ENCODE data around the gene PGA4.
A peak's percentile ranks its signal among the peaks of the same experiment; 100 is the strongest.
"Not testable (repeated sequence)": the region's sequence is repeated elsewhere in the genome, so short reads cannot be mapped to it uniquely, and the experiment has no call there.

PGA4 gene

DNA sequence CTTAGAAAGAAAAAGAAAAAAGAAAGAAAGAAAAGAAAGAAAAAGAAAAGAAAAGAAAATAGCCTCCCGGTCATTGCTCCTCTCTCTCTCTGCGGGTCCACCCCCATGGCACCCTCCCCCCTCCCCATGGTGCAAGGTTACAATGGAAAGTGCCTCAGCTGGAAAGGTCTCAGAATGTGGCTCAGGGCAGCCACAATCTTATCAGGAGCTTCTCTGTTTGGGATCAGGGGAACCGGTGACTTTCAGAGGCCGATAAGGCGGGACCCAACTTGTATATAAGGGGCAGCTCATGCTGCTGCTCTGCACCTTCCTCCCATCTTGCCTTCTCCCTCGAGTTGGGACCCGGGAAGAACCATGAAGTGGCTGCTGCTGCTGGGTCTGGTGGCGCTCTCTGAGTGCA, at the start of gene PGA4:
TSS of gene PGA4 (plus strand) at position 301 of the 400 bp plus-strand sequence. CDS start at position 355, 54 bp downstream.
- H3K27ac Mint-ChIP-seq, H3K36me3 Mint-ChIP-seq, H3K4me3 Mint-ChIP-seq, H3K4me1 Mint-ChIP-seq, H3K27me3 Mint-ChIP-seq, ATAC-seq, H3K9me3 Mint-ChIP-seq: not testable (repeated sequence)

DNA sequence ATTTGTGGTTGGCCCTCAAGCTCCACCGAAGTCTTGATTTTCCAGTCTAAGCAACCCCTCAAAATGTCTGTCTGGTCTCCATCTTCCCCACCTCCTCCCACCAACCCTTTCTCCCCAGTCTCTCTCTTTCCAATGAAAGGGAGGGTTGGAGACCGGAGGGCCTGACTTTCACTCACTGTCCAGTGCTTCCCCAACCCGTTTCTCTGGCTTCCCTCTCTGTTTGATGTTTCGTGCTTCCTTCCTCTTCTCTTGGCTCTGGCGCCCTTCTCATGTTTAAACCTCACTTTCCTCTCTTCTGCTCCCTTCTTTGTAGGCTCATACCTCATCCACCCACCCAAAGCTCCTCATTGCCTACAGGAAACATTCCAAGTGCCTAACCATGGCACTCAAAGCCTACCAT, 49.8 kb upstream of the PGA4 start:
- Mint-ChIP-seq H3K9me3 (peaks cover 3% of the 10 kb centered on the region), H3K27ac (peak overlapping the region; percentile 31), H3K36me3 (no peaks in the 10 kb centered on the region), H3K27me3 (no peaks in the 10 kb centered on the region), H3K4me1 (peaks cover 23% of the 10 kb centered on the region), H3K4me3 (no peak overlapping the region)
- no peak for ATAC-seq

DNA sequence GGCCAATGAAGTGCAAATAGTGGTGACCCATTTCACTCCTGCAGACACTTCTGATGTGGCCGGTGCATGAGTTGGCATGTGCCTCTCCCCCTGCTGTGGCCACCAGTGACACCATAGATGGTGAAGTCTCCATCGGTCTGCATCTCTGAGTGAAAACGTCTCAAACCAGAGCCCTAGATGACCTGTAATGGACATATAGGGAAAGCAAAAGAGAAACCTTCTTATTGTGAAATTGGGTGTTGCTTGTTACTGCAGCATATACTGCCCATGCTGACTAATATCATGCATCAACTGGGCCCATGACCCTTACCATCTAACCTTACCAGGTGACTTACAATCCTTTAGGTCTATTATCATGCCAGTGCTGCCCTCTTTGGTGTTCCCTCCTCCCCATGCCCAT, 49.3 kb upstream of the PGA4 start:
- ATAC-seq = no peak
- no peaks in the 10 kb centered on the region for H3K27me3 Mint-ChIP-seq
- H3K27ac Mint-ChIP-seq = peak overlapping the region; percentile 31
- no peaks in the 10 kb centered on the region for H3K36me3 Mint-ChIP-seq
- H3K9me3 Mint-ChIP-seq = peaks cover 3% of the 10 kb centered on the region
- no peak overlapping the region for H3K4me3 Mint-ChIP-seq
- peaks cover 18% of the 10 kb centered on the region for H3K4me1 Mint-ChIP-seq

DNA sequence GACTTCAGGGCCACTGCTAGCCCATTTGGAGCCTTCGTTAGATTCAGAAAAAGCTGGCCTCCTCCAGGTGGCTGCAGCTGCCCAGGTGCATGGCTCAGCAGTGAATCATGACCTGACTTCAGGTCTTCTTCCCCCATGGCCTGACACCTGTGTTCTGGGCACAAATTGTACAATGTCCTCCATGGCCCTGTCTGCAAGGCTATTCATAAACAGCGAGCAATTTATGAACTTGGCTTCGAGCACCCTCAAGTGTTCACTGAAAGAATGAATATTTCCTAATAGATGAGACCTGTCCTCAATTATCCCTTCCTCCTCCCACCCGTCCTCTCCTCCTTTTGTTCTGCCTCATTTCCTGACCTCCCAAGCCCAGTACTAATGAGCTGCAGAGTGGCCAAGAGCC, 48.7 kb upstream of the PGA4 start:
- H3K27ac Mint-ChIP-seq = no peak overlapping the region
- no peaks in the 10 kb centered on the region for H3K27me3 Mint-ChIP-seq
- no peak overlapping the region for H3K4me3 Mint-ChIP-seq
- no peaks in the 10 kb centered on the region for H3K36me3 Mint-ChIP-seq
- H3K9me3 Mint-ChIP-seq = peaks cover 3% of the 10 kb centered on the region
- ATAC-seq = no peak
- peaks cover 14% of the 10 kb centered on the region for H3K4me1 Mint-ChIP-seq

DNA sequence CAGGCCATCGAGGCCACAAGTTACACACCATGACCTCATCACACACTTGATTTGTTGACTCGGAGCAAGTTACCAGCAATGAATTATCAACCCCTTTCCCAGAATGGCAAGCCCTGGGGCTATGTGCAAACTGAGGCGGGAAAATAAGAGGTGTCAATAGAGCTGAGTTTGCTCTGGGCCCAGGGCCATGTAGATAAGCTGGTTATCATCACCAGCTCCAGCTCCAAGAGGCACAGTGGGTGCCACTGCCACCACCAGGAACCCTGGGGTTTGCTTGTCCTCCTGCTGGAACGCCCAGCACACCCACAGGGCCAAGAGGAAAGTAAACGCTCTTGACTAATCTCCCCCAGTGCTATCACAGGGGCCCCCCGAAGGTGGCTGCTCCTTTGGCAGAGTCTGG, 47.9 kb upstream of the PGA4 start:
- Mint-ChIP-seq H3K27ac (no peak overlapping the region), H3K9me3 (peaks cover 3% of the 10 kb centered on the region), H3K27me3 (no peaks in the 10 kb centered on the region), H3K4me3 (no peak overlapping the region), H3K36me3 (no peaks in the 10 kb centered on the region), H3K4me1 (peaks cover 14% of the 10 kb centered on the region)
- no peak for ATAC-seq

DNA sequence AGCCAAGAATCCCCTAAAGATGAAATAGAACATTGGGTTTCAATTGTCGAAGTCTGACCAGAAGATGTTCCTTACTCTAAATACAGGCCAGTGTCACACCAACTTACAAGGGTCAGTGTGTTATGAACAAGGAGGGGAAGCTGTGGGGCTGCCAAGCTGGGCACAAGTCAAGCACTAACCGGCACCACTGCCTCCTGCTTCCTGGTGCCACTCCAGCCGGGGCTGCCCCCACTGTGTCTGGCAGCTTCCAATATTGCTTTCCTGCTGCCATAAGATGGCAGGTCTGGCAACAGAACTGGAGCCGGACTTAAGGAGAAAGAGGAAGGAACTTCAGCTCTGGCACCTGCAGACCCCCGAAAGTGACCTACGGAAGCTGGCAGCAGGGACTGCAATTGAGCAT, 47.2 kb upstream of the PGA4 start:
- H3K27me3 Mint-ChIP-seq = no peaks in the 10 kb centered on the region
- H3K9me3 Mint-ChIP-seq = peaks cover 3% of the 10 kb centered on the region
- peaks cover 14% of the 10 kb centered on the region for H3K4me1 Mint-ChIP-seq
- H3K27ac Mint-ChIP-seq = no peak overlapping the region
- H3K36me3 Mint-ChIP-seq = no peaks in the 10 kb centered on the region
- ATAC-seq = no peak
- no peak overlapping the region for H3K4me3 Mint-ChIP-seq

DNA sequence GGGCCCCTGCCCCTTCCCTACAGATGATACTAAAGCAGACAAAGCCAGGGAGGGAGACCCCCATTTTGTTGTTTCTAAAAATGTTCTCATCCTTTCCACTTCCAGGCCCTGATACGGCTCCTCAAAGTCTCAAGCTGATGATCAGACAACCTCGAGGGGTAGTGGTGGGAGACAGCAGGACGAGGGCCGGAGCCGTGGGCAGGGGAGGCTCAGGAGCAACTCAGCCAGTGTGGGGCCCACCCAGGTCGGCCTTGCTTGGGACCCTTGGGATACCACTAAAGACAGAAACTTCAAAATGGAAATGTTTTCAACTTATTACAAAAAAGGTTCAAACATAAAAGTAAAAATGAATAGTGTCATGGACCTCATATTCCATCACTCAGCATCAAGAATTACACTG, 45.7 kb upstream of the PGA4 start:
- no peak for ATAC-seq
- H3K27me3 Mint-ChIP-seq = no peaks in the 10 kb centered on the region
- peaks cover 14% of the 10 kb centered on the region for H3K4me1 Mint-ChIP-seq
- H3K9me3 Mint-ChIP-seq = peaks cover 3% of the 10 kb centered on the region
- no peaks in the 10 kb centered on the region for H3K36me3 Mint-ChIP-seq
- no peak overlapping the region for H3K4me3 Mint-ChIP-seq
- no peak overlapping the region for H3K27ac Mint-ChIP-seq

DNA sequence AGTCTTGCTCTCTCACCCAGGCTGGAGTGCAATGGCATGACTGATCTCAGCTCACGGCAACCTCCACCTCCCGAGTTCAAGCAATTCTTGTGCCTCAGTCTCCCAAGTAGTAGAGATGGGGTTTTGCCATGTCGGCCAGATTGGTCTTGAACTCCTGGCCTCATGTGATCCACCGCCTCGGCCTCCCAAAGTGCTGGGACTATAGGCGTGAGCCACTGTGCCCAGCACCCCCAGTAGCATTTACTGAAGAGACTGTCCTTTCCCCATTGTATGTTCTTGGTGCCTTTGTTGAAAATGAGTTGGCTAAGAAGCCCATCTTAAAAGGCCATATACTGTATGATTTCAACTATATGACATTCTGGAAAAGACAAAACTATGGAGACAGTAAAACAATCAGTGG, 41.9 kb upstream of the PGA4 start:
- not testable (repeated sequence) for H3K27me3 Mint-ChIP-seq, H3K36me3 Mint-ChIP-seq, H3K9me3 Mint-ChIP-seq, H3K27ac Mint-ChIP-seq, H3K4me1 Mint-ChIP-seq, H3K4me3 Mint-ChIP-seq, ATAC-seq

DNA sequence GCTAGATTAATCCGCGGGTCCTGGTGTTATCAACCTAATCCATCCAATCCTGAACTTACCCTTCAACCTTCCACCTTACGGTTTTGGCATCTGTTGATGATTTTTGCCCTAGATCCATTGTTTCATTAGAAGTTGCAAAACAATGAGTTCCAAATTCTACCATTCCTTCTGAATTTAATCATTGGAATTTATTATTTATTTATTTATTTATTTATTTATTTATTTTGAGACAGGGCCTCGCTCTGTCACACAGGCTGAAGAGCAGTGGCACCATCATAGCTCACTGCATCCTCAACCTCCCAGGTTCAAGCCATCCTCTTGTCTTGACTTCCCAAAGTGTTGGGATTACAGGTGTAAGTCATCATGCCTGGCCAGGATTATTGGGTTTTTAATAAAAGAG, 40.7 kb upstream of the PGA4 start:
- Mint-ChIP-seq H3K36me3 (no peaks in the 10 kb centered on the region), H3K27ac (no peak overlapping the region), H3K4me1 (no peaks in the 10 kb centered on the region)

DNA sequence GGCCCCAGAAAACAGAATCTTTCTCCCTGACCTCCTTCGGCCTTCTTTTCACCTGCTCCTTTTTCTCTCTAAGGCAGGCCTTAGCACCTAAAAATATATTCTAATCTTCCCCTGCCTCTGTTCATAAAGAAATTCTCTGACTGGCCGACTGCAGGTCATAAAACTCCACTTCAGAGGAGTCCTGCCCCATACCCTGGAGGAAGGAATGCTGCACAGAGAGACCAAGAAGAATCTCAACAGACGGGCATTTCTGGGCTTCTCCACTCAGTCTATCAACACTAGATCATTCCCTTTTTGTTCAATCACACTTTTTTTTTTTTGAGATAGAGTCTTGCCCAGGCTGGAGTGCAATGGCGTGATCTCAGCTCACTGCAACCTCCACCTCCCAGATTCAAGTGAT, 38.5 kb upstream of the PGA4 start:
- H3K9me3 Mint-ChIP-seq = no peaks in the 10 kb centered on the region
- H3K4me1 Mint-ChIP-seq = peaks cover 6% of the 10 kb centered on the region
- no peak overlapping the region for H3K27ac Mint-ChIP-seq
- H3K27me3 Mint-ChIP-seq = no peaks in the 10 kb centered on the region
- ATAC-seq = no peak
- H3K4me3 Mint-ChIP-seq = no peak overlapping the region
- H3K36me3 Mint-ChIP-seq = no peaks in the 10 kb centered on the region

More for the DNA sequence above, 40.7 kb upstream of the PGA4 start:
- H3K9me3 Mint-ChIP-seq = no peaks in the 10 kb centered on the region
- no peak overlapping the region for H3K4me3 Mint-ChIP-seq
- H3K27me3 Mint-ChIP-seq = no peaks in the 10 kb centered on the region
- ATAC-seq = no peak

DNA sequence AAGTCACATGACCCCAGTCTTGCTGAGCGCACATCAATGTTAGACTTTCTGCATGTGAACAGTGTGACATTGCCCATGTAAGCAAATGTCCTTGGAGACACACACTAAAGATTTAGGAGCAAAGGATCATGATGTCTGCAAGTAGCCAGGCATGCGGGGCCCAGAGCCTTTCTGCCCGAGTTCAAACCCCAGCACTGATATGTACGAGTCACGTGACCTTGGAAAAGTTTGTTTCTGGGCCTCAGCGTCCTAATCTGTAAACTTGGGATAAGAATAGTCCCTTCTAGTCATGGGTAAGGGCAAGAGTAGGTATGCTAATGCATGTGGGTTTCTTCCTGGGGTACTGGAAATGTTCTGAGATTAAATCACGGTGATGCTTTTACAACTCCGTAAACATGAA, 35.6 kb upstream of the PGA4 start:
- Mint-ChIP-seq H3K4me1 (peaks cover 12% of the 10 kb centered on the region), H3K4me3 (no peak overlapping the region), H3K36me3 (no peaks in the 10 kb centered on the region), H3K27me3 (no peaks in the 10 kb centered on the region), H3K27ac (no peak overlapping the region), H3K9me3 (no peaks in the 10 kb centered on the region)
- ATAC-seq = no peak

DNA sequence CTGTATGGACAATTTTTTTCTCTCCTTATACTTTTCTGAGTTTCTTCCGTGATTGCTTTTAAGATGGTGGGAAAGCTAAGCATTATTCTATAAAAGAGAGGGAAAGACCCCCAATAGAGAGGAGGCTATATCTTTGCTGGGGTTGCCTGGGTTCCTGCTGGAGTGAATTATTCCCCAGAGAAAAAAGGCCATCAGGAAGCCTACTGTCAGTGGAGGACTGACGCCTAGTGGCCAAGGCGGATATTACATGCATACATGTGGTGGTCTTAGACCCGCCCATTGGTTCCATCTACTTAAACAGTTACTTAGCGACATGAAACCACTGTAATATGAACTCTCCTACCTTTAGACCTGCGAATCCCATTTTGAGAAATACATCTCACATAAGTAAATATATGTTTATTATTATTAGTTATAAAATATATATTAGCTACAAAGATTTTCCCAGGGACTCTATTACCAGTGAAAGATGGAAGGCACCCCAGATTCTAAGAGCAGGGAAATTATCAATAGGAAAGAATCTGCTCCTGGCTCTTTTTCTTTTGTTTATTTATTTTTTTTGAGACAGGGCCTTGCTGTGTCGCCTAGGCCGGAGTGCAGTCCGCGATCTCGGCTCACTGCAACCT, 34.5 kb upstream of the PGA4 start:
- Mint-ChIP-seq H3K4me3 (no peak overlapping the region), H3K9me3 (no peaks in the 10 kb centered on the region), H3K36me3 (no peaks in the 10 kb centered on the region), H3K27me3 (peaks cover 4% of the 10 kb centered on the region), H3K4me1 (peaks cover 13% of the 10 kb centered on the region), H3K27ac (no peak overlapping the region)
- peak; percentile 67 for ATAC-seq

DNA sequence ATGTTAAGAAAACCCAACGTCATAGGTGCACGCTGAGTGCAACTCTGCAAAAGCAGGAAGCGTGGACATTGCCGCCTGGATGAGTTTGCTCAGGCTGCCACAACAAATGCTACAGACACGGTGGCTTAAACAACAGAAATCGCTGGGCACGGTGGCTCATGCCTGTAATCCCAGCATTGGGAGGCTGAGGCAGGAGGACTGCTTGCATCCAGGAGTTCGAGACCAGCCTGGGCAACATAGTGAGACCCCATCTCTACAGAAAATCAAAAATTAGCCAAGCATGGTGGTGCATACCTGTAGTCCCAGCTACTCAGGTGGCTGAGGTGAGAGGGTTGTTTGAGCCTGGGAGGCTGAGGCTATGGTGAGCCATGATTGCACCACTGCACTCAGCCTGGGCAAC, 32.2 kb upstream of the PGA4 start:
- Mint-ChIP-seq H3K36me3 (no peaks in the 10 kb centered on the region), H3K4me3 (no peak overlapping the region), H3K4me1 (peaks cover 13% of the 10 kb centered on the region), H3K9me3 (no peaks in the 10 kb centered on the region), H3K27me3 (peaks cover 27% of the 10 kb centered on the region), H3K27ac (no peak overlapping the region)
- no peak for ATAC-seq

DNA sequence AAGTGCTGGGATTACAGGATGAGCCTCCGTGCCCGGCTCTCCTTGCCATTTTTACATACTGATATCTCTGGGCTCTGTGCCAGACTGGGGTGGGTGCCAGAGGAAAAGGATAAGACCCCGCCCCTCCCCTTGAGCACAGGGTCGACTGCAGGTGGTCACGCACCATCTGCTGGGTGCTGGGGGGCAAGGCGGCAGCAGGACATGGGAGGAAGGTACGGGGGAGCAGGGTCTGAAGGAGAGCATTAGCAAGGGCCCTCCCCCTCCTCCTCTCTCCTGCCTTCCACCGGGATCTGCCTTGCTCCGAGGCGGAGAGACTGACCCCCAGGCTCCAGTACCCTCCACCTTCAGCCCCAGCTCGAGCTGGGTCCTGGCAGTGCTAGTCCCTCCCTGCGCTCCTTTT, 28.6 kb upstream of the PGA4 start:
- H3K27ac Mint-ChIP-seq = no peak overlapping the region
- peaks cover 7% of the 10 kb centered on the region for H3K4me1 Mint-ChIP-seq
- no peak for ATAC-seq
- no peaks in the 10 kb centered on the region for H3K36me3 Mint-ChIP-seq
- H3K27me3 Mint-ChIP-seq = peaks cover 44% of the 10 kb centered on the region
- no peaks in the 10 kb centered on the region for H3K9me3 Mint-ChIP-seq
- H3K4me3 Mint-ChIP-seq = no peak overlapping the region

DNA sequence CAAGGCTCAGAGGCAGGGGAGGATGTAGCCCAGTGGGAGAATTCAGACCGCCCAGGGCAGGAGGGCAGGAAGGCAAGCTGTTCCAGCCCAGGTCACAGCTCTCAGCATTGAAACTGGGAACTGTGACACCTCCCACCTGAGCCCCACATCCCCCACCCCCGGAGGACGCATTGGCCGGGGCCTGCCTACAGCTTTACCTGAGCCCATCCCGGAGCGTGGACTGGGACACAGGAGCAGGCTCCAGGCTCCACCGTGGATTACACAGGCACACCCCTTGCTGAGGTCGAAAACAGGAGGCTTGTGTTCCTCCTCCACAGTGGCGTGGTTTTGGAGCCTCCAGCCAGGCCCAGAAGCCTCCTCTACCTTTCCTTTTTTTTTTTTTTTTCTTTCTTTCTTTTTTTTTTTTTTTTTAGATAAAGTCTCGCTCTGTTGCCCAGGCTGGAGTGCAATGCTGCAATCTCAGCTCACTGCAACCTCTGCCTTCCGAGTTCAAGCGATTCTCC, 27.9 kb upstream of the PGA4 start:
- Mint-ChIP-seq H3K27ac (no peak overlapping the region), H3K4me1 (peaks cover 7% of the 10 kb centered on the region), H3K4me3 (no peak overlapping the region), H3K27me3 (peaks cover 47% of the 10 kb centered on the region), H3K36me3 (no peaks in the 10 kb centered on the region), H3K9me3 (no peaks in the 10 kb centered on the region)
- no peak for ATAC-seq

DNA sequence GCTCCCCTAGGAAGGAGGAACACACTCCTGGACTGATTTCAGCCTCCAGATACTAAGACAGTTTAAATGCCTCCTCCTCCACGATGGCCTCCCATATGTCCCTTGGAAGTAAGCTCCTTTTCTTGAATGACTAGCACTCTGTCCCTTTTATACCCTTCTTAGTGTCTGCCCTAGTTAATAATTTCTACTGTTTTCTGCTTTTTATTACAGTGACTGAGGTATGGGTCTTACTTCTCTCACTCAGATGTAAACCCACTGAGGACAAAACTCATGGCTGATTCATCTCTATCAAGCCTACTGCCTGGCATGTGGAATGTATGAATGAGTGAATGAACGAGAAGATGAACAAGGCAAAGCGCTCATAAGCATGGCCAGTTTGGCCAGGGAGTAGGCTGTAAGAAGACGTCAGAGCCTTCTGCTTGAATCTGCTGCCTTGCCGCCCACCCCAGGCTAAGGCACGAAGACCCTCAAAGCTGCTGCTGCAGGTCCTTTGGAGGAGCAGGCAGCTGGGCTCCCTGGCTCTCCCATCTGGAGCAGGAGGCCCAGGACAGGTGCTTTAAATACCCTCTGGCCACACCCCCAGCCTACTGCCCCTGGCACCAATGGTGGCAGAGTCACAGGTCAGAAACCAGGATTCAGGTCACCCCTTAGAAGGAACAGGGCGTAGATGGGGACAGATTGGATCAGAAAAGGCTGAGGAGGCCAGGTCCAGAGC, 27.0 kb upstream of the PGA4 start:
- H3K27ac Mint-ChIP-seq = no peak overlapping the region
- H3K4me1 Mint-ChIP-seq = peaks cover 7% of the 10 kb centered on the region
- no peaks in the 10 kb centered on the region for H3K9me3 Mint-ChIP-seq
- H3K27me3 Mint-ChIP-seq = peaks cover 57% of the 10 kb centered on the region
- H3K36me3 Mint-ChIP-seq = no peaks in the 10 kb centered on the region
- no peak overlapping the region for H3K4me3 Mint-ChIP-seq
- no peak for ATAC-seq
